Transverse colon (tissue), 4 donors: ENCODE data around the gene GNG12. TPM values are rescaled to one million over a fixed set of nuclear protein-coding genes. Genes with fewer than 3 reads are reported as not detected.

ENCODE experiments used
- DNase-seq: peaks from one replicate; pipeline ENCODE4 v3.0.0-alpha.2; 2019
- H3K27ac ChIP-seq, 4 donors: fragments of 200-600 bp; sonication (generic); 2 replicates each; pipeline ENCODE4 v1.5.1; 2016 to 2018; ENCODE audit warnings: inconsistent platforms in 4 of 4
- H3K27me3 ChIP-seq: fragments of 200-600 bp; sonication (generic); 2 replicates; pipeline ENCODE4 v1.5.1; 2017; ENCODE audit warnings: inconsistent platforms
- H3K36me3 ChIP-seq, 4 donors: fragments of 200-600 bp; sonication (generic); 2 replicates each; pipeline ENCODE4 v1.5.1; 2017 to 2019; ENCODE audit warnings: inconsistent platforms in 4 of 4
- H3K4me1 ChIP-seq, 4 donors: fragments of 200-600 bp; sonication (generic); 2 replicates each; pipeline ENCODE4 v1.5.1; 2017 to 2020; ENCODE audit warnings: inconsistent platforms in 4 of 4
- H3K4me3 ChIP-seq, 4 donors: fragments of 200-600 bp; sonication (generic); 1 replicate in 1 of 4; 2 replicates in 3 of 4; pipeline versions ENCODE4 v1.5.1 to v1.6.1; 2017 to 2019; ENCODE audit warnings: inconsistent platforms in 4 of 4
- H3K9me3 ChIP-seq, 2 donors: fragments of 200-600 bp; sonication (generic); 2 replicates each; pipeline ENCODE4 v1.5.1; 2017 to 2019; ENCODE audit warnings: inconsistent platforms in 2 of 2
- EP300 ChIP-seq: sonication (generic); formaldehyde crosslinking; IDR thresholded peaks from one replicate; pipeline ENCODE4 v1.6.1; 2017; ENCODE audit warnings: antibody characterized with exemption, low read depth
- POLR2A ChIP-seq: fragments of 450-650 bp; IDR thresholded peaks from one replicate; pipeline ENCODE4 v1.6.1; 2016; ENCODE audit warnings: antibody characterized with exemption, mild to moderate bottlenecking, moderate library complexity
- POLR2AphosphoS5 ChIP-seq, 3 donors: sonication (generic); formaldehyde crosslinking; IDR thresholded peaks; one replicate each; pipeline ENCODE4 v1.6.1; 2016; ENCODE audit warnings: antibody characterized with exemption in 3 of 3
- WGBS, 2 donors: methylation state at CpG; one replicate each; pipeline ENCODE4 v1.1.5; 2018; ENCODE audit warnings: low coverage in 1 of 2; 5-methylcytosine and 5-hydroxymethylcytosine counted together
- in situ Hi-C, 4 donors: fragments of 200-750 bp; cut with MboI; loops; one replicate each; pipeline versions ENCODE4 v1.15.0 to v1.15.1; 2017; ENCODE audit warnings: low sequenced_read_pairs in 3 of 4, low pct_ligation_motif_present in 1 of 4, low pct_unique_long_range_greater_than_20kb in 1 of 4
- intact Hi-C: fragments of 100-400 bp; cut with DNase I; formaldehyde crosslinking; loops from one replicate; pipeline ENCODE4 v1.15.1; 2023; ENCODE audit warnings: low total_unique reads
- total RNA-seq, 4 donors: library from RNA; depleted of rRNA; stranded (reverse); fragments of >200 nt; gene quantifications; one replicate each; pipeline ENCODE4 v1.1.0, GENCODE V29; 2016
- TF ChIP-seq, protein P1 (sequence below), 5 experiments: fragments of 200-600 bp in 3 of 5; fragments of 450-650 bp in 2 of 5; sonication (generic) in 3 of 5; IDR thresholded peaks; 1 replicate in 2 of 5; 2 replicates in 3 of 5; pipeline ENCODE4 v1.5.1; 2016 to 2017; ENCODE audit warnings: antibody characterized with exemption in 5 of 5, inconsistent platforms in 3 of 5, mild to moderate bottlenecking in 2 of 5, moderate library complexity in 1 of 5

The GNG12 gene
- total RNA-seq, 4 donors from 2014 or later: 19.1 to 180 (median 112) TPM

DNA sequence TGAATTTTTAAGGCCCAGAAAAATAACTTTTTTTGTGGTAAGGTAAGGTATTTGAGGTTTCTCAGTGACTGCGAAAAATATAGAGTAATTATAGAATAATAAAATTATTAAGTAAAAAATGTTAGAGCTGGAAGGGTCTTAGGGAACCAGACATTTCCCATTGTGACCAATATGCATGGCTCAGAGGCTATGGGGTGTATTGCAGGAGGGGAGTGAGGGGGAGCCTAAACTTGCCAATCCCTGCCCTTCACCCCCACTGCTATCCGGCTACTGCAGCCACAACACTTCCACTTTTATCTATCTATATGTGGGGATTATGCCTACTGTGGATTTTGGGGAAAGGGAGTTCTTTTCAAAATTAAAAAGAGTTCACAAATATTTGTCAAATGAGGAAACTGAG, 155.9 kb downstream of the GNG12 start:
- DNase-seq: no peak
- peaks cover 0 to 13% (median 0%) of the 10 kb centered on the region in 4 donors for H3K4me1 ChIP-seq
- TF ChIP-seq, protein P1, sequence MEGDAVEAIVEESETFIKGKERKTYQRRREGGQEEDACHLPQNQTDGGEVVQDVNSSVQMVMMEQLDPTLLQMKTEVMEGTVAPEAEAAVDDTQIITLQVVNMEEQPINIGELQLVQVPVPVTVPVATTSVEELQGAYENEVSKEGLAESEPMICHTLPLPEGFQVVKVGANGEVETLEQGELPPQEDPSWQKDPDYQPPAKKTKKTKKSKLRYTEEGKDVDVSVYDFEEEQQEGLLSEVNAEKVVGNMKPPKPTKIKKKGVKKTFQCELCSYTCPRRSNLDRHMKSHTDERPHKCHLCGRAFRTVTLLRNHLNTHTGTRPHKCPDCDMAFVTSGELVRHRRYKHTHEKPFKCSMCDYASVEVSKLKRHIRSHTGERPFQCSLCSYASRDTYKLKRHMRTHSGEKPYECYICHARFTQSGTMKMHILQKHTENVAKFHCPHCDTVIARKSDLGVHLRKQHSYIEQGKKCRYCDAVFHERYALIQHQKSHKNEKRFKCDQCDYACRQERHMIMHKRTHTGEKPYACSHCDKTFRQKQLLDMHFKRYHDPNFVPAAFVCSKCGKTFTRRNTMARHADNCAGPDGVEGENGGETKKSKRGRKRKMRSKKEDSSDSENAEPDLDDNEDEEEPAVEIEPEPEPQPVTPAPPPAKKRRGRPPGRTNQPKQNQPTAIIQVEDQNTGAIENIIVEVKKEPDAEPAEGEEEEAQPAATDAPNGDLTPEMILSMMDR (IDR thresholded peaks at IDR 0.05): no peak
- TF ChIP-seq POLR2A (no peak), EP300 (no peak), POLR2AphosphoS5 (IDR thresholded peaks at IDR 0.05) (no peak)
- intact Hi-C loops: no loop called here
- no peak overlapping the region for H3K4me3 ChIP-seq
- 98 to 100% methylated on average over 2 of the region's 2 CpGs for WGBS, 2 donors
- no peaks in the 10 kb centered on the region for H3K36me3 ChIP-seq
- no peak overlapping the region for H3K27ac ChIP-seq
- no peaks in the 10 kb centered on the region for H3K27me3 ChIP-seq
- no peaks in the 10 kb centered on the region for H3K9me3 ChIP-seq
- in situ Hi-C loops: no loop called here

DNA sequence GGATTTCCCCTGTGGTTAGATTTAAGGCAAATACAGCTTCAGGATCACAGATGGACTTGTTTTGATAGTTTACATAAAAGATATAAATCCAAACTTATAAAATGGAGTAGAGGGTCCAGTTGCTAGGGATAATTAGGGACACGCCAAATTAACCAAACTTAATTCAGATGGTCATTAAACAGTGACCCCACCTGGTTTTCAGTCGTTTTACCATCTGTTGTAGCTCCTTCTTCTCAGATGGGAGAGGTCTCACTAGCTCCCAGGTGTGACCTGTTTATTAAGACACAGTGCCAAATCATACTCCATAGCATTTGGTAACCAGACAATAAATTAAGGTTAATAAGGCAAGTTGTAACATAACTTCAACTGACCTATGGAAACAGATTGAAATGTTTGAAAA, 156.3 kb downstream of the GNG12 start:
- TF ChIP-seq, protein P1 (IDR thresholded peaks at IDR 0.05): no peak
- no peak for TF ChIP-seq POLR2A
- TF ChIP-seq POLR2AphosphoS5 (IDR thresholded peaks at IDR 0.05): no peak
- TF ChIP-seq EP300: no peak
- DNase-seq: no peak
- WGBS, 2 donors: 59 to 100% methylated on average over 1 to 2 of the region's 2 CpGs

DNA sequence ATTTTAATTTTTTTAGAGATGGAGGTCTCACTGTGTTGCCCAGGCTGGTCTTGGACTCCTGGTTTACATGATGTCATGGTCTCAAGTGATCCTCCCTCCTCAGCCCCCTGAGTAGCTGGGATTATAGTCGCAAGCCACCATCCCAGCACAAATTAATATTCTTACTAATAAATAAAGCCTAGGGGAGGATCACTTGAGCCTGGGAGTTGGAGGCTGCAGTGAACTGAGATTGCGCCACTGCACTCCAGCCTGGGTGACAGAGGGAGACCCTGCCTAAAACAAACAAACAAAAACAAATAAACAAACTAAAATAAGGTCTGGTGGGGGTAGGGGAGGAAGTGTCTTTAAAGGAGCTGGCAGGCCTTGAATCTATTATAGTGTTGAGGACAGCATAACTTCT, 157.0 kb downstream of the GNG12 start:
- Histone ChIP-seq H3K27me3 (no peaks in the 10 kb centered on the region), H3K9me3 (no peaks in the 10 kb centered on the region), H3K4me3 (no peak overlapping the region), H3K27ac (no peak overlapping the region), H3K4me1 (peaks cover 0 to 13% (median 0%) of the 10 kb centered on the region in 4 donors), H3K36me3 (no peaks in the 10 kb centered on the region)
- WGBS, 2 donors: 96 to 100% methylated on average over 2 of the region's 2 CpGs
- TF ChIP-seq POLR2AphosphoS5 (IDR thresholded peaks at IDR 0.05) (no peak), EP300 (no peak), POLR2A (no peak)
- TF ChIP-seq, protein P1 (IDR thresholded peaks at IDR 0.05): no peak
- in situ Hi-C loops: no loop called here
- DNase-seq: no peak
- intact Hi-C loops: no loop called here

More for the DNA sequence above, 156.3 kb downstream of the GNG12 start:
- Histone ChIP-seq H3K4me1 (peaks cover 0 to 13% (median 0%) of the 10 kb centered on the region in 4 donors), H3K27ac (no peak overlapping the region), H3K9me3 (no peaks in the 10 kb centered on the region), H3K4me3 (no peak overlapping the region), H3K36me3 (no peaks in the 10 kb centered on the region), H3K27me3 (no peaks in the 10 kb centered on the region)
- in situ Hi-C loops: no loop called here
- intact Hi-C loops: no loop called here

DNA sequence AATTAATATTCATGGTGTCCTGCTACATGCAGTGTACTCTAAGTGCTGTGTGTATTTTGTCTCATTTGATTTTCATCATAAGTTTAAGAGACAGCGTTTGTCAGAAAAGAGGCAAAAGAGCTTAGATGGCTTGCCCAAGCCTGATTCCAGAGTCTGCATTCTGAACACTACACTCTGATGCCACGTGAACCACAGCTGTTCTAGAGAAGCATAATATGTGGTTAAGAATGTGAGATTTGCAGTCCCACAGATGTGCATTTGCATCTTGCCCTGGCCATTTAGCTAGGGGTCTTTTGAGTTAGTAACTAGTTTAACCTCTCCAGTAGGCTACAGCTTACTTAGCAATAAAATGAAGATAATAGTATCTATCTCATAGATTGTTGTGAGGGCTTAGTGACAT, 157.5 kb downstream of the GNG12 start:
- in situ Hi-C loops (no loop called here), intact Hi-C loops (no loop called here)
- no peak overlapping the region for H3K4me3 ChIP-seq
- H3K36me3 ChIP-seq: no peaks in the 10 kb centered on the region
- no peak for DNase-seq
- no peaks in the 10 kb centered on the region for H3K27me3 ChIP-seq
- peaks cover 0 to 13% (median 0%) of the 10 kb centered on the region in 4 donors for H3K4me1 ChIP-seq
- TF ChIP-seq POLR2AphosphoS5 (IDR thresholded peaks at IDR 0.05): no peak
- TF ChIP-seq, protein P1 (IDR thresholded peaks at IDR 0.05): no peak
- no peak for TF ChIP-seq EP300
- no peak for TF ChIP-seq POLR2A
- no peaks in the 10 kb centered on the region for H3K9me3 ChIP-seq
- H3K27ac ChIP-seq: no peak overlapping the region
- WGBS, 2 donors: 66 to 82% methylated on average over 2 of the region's 2 CpGs
